ENCODE results near the gene METTL5. TPM values are rescaled to one million over a fixed set of nuclear protein-coding genes. Genes with fewer than 3 reads are reported as not detected.

Gene METTL5
- total and polyA plus RNA-seq, 9 of the 15 experiments (the other 6 are each of a cell fraction or from before 2014, with no cell fraction given): 149 to 471 (median 224) TPM

DNA sequence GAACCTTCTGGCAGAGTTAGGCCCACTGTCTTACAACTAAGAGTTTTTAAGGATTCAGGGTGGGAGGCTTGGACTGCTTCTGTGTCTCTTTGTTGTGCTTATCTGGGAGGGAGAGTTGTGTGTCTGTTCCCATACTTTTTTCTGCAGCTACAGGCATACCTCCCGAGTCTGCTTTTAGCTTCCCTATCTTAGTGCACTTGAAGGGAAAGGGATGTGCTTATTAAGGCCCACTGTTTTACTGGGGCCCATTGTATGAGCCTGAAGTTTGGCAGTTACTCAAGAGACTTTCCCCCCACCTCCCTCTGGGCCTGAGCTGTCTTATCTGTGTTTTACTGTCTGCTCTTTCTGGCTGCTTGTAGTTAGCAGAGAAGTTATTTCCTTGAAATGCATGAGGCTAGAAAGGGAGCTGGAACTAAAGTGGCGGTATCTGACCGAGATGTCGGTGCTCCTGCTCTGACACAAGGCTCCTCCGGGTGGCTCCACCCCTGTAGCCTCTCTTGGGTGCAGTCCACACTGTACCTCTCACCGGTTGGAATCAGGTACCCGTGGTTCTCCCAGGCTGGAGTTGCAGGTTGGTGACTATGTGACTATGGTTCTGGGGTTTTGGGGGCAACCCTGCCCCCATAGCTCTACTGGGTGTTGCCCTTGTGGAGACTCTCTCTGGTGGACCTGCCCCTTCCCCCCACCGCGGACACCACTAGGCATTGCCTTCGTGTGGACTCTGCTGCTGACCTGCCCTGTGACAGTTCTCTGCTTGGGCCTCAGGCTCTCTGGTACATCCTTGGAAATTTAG lies 15.4 kb upstream of the METTL5 start (continued):
- TF ChIP-seq, protein P1, sequence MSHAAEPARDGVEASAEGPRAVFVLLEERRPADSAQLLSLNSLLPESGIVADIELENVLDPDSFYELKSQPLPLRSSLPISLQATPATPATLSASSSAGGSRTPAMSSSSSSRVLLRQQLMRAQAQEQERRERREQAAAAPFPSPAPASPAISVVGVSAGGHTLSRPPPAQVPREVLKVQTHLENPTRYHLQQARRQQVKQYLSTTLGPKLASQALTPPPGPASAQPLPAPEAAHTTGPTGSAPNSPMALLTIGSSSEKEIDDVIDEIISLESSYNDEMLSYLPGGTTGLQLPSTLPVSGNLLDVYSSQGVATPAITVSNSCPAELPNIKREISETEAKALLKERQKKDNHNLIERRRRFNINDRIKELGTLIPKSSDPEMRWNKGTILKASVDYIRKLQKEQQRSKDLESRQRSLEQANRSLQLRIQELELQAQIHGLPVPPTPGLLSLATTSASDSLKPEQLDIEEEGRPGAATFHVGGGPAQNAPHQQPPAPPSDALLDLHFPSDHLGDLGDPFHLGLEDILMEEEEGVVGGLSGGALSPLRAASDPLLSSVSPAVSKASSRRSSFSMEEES (CRISPR knock-in tag; IDR thresholded peaks at IDR 0.05): no peak
- TF ChIP-seq FOXA3 (CRISPR knock-in tag; conservative IDR thresholded peaks at IDR 0.05 in 1 of 2, IDR thresholded peaks at IDR 0.05 in 1 of 2) (0 out of 4 replicates have a peak, but pooled peaks of 1 of the 2 experiments have one; percentile 39), SMARCB1 (IDR thresholded peaks at IDR 0.05; ENCODE audit: insufficient read length, low read depth) (peak; percentile 55), TCF3 (CRISPR knock-in tag; IDR thresholded peaks at IDR 0.05) (peak; percentile 76), STAG1 (CRISPR knock-in tag; IDR thresholded peaks at IDR 0.05; ENCODE audit: borderline replicate concordance) (no peak), NEUROD1 (IDR thresholded peaks at IDR 0.05; ENCODE audit: borderline replicate concordance, low read depth, low read length, partially characterized antibody) (no peak), GABPA (tag; conservative IDR thresholded peaks at IDR 0.05; ENCODE audit: low read depth) (no peak), CSDE1 (IDR thresholded peaks at IDR 0.05) (no peak), MIER1 (IDR thresholded peaks at IDR 0.05; ENCODE audit: low read depth) (no peak), HLTF (IDR thresholded peaks at IDR 0.05) (0 out of 2 replicates have a peak, but pooled peaks have one; percentile 5), ETV1 (tag; conservative IDR thresholded peaks at IDR 0.05; ENCODE audit: low read depth) (no peak), MEF2A (IDR thresholded peaks at IDR 0.05; ENCODE audit: control insufficient read depth, low read depth, low read length) (no peak), ZBTB1 (CRISPR knock-in tag; IDR thresholded peaks at IDR 0.05; ENCODE audit: borderline replicate concordance, low read depth) (no peak), ATF1 (CRISPR knock-in tag; IDR thresholded peaks at IDR 0.05) (no peak), ATF1 (tag; IDR thresholded peaks at IDR 0.05) (peak; percentile 52), ZBTB7A (IDR thresholded peaks at IDR 0.05; ENCODE audit: borderline replicate concordance, control insufficient read depth, low read depth, low read length) (no peak), ZEB2 (IDR thresholded peaks at IDR 0.05) (peak; percentile 57)
- TF ChIP-seq, protein P2, sequence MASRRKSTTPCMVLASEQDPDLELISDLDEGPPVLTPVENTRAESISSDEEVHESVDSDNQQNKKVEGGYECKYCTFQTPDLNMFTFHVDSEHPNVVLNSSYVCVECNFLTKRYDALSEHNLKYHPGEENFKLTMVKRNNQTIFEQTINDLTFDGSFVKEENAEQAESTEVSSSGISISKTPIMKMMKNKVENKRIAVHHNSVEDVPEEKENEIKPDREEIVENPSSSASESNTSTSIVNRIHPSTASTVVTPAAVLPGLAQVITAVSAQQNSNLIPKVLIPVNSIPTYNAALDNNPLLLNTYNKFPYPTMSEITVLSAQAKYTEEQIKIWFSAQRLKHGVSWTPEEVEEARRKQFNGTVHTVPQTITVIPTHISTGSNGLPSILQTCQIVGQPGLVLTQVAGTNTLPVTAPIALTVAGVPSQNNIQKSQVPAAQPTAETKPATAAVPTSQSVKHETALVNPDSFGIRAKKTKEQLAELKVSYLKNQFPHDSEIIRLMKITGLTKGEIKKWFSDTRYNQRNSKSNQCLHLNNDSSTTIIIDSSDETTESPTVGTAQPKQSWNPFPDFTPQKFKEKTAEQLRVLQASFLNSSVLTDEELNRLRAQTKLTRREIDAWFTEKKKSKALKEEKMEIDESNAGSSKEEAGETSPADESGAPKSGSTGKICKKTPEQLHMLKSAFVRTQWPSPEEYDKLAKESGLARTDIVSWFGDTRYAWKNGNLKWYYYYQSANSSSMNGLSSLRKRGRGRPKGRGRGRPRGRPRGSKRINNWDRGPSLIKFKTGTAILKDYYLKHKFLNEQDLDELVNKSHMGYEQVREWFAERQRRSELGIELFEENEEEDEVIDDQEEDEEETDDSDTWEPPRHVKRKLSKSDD (conservative IDR thresholded peaks at IDR 0.05; ENCODE audit: low read length): no peak
- TF ChIP-seq, protein P3, sequence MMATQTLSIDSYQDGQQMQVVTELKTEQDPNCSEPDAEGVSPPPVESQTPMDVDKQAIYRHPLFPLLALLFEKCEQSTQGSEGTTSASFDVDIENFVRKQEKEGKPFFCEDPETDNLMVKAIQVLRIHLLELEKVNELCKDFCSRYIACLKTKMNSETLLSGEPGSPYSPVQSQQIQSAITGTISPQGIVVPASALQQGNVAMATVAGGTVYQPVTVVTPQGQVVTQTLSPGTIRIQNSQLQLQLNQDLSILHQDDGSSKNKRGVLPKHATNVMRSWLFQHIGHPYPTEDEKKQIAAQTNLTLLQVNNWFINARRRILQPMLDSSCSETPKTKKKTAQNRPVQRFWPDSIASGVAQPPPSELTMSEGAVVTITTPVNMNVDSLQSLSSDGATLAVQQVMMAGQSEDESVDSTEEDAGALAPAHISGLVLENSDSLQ (IDR thresholded peaks at IDR 0.05): peak; percentile 54
- TF ChIP-seq, protein P4, sequence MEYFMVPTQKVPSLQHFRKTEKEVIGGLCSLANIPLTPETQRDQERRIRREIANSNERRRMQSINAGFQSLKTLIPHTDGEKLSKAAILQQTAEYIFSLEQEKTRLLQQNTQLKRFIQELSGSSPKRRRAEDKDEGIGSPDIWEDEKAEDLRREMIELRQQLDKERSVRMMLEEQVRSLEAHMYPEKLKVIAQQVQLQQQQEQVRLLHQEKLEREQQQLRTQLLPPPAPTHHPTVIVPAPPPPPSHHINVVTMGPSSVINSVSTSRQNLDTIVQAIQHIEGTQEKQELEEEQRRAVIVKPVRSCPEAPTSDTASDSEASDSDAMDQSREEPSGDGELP (CRISPR knock-in tag; IDR thresholded peaks at IDR 0.05; ENCODE audit: borderline replicate concordance): peak; percentile 64; the same call in 1 of the 2 replicates
- TF ChIP-seq, protein P5, sequence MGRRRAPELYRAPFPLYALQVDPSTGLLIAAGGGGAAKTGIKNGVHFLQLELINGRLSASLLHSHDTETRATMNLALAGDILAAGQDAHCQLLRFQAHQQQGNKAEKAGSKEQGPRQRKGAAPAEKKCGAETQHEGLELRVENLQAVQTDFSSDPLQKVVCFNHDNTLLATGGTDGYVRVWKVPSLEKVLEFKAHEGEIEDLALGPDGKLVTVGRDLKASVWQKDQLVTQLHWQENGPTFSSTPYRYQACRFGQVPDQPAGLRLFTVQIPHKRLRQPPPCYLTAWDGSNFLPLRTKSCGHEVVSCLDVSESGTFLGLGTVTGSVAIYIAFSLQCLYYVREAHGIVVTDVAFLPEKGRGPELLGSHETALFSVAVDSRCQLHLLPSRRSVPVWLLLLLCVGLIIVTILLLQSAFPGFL (CRISPR knock-in tag; IDR thresholded peaks at IDR 0.05): no peak

Measured in K562 (cell line).